KOPT-K1 (cell line): ENCODE results near the gene OBP2B.
"Not testable (repeated sequence)": the region's sequence is repeated elsewhere in the genome, so short reads cannot be mapped to it uniquely, and the experiment has no call there.

Source experiments
- H3K27ac ChIP-seq: fragments of 200-600 bp; sonication (generic); 2 replicates; pipeline ENCODE4 v1.5.1; 2016; ENCODE audit warnings: antibody characterized with exemption, mild to moderate bottlenecking, low read depth, low read length; ENCODE audit not compliant: poor library complexity, severe bottlenecking
- H3K36me3 ChIP-seq: fragments of 200-600 bp; sonication (generic); 2 replicates; pipeline ENCODE4 v1.5.1; 2017; ENCODE audit warnings: antibody characterized with exemption, mild to moderate bottlenecking, low read length, moderate library complexity; ENCODE audit not compliant: insufficient read depth
- H3K9me3 ChIP-seq: fragments of 200-600 bp; sonication (generic); 2 replicates; pipeline ENCODE4 v1.5.1; 2017; ENCODE audit warnings: antibody characterized with exemption, low read length, mild to moderate bottlenecking; ENCODE audit not compliant: insufficient read depth, poor library complexity, severe bottlenecking

The OBP2B gene

GRCh38 chr9:133217333-133217988 lies 8.4 kb upstream of the OBP2B start:
- H3K9me3 ChIP-seq, H3K27ac ChIP-seq, H3K36me3 ChIP-seq: not testable (repeated sequence)

GRCh38 chr9:133214276-133214675 lies 5.2 kb upstream of the OBP2B start:
- not testable (repeated sequence) for H3K27ac ChIP-seq, H3K9me3 ChIP-seq, H3K36me3 ChIP-seq

GRCh38 chr9:133210609-133211008 lies 1.6 kb upstream of the OBP2B start:
- no peaks in the 10 kb centered on the region for H3K36me3 ChIP-seq
- no peak overlapping the region for H3K27ac ChIP-seq
- no peaks in the 10 kb centered on the region for H3K9me3 ChIP-seq

- no peaks in the 10 kb centered on the region for H3K36me3 ChIP-seq
- no peak overlapping the region for H3K27ac ChIP-seq
- H3K9me3 ChIP-seq = no peaks in the 10 kb centered on the region
Observed at GRCh38 chr9:133210202-133210532, 1.1 kb upstream of the OBP2B start.

GRCh38 chr9:133209327-133210201 lies 514 bp upstream of the OBP2B start:
- not testable (repeated sequence) for H3K36me3 ChIP-seq, H3K27ac ChIP-seq, H3K9me3 ChIP-seq

- not testable (repeated sequence) for H3K9me3 ChIP-seq, H3K36me3 ChIP-seq, H3K27ac ChIP-seq
Observed at GRCh38 chr9:133208171-133208879, 725 bp downstream of the OBP2B start.

- Histone ChIP-seq H3K36me3 (no peaks in the 10 kb centered on the region), H3K9me3 (no peaks in the 10 kb centered on the region), H3K27ac (no peak overlapping the region)
Observed at GRCh38 chr9:133207540-133208170, 1.4 kb downstream of the OBP2B start.

GRCh38 chr9:133207021-133207531 lies 2.0 kb downstream of the OBP2B start:
- no peak overlapping the region for H3K27ac ChIP-seq
- H3K36me3 ChIP-seq = no peaks in the 10 kb centered on the region
- no peaks in the 10 kb centered on the region for H3K9me3 ChIP-seq

GRCh38 chr9:133205996-133206931 lies 2.8 kb downstream of the OBP2B start:
- Histone ChIP-seq H3K36me3 (no peaks in the 10 kb centered on the region), H3K9me3 (no peaks in the 10 kb centered on the region), H3K27ac (no peak overlapping the region)

- H3K27ac ChIP-seq, H3K9me3 ChIP-seq, H3K36me3 ChIP-seq: not testable (repeated sequence)
Observed at GRCh38 chr9:133205481-133205887, 3.6 kb downstream of the OBP2B start.

- no peak overlapping the region for H3K27ac ChIP-seq
- H3K36me3 ChIP-seq = no peaks in the 10 kb centered on the region
- H3K9me3 ChIP-seq = no peaks in the 10 kb centered on the region
Observed at GRCh38 chr9:133204993-133205336, 4.1 kb downstream of the OBP2B start.

- no peaks in the 10 kb centered on the region for H3K9me3 ChIP-seq
- H3K27ac ChIP-seq = no peak overlapping the region
- no peaks in the 10 kb centered on the region for H3K36me3 ChIP-seq
Observed at GRCh38 chr9:133204335-133204992, 4.6 kb downstream of the OBP2B start.

GRCh38 chr9:133203506-133204075 lies 5.5 kb downstream of the OBP2B start:
- Histone ChIP-seq H3K36me3 (no peaks in the 10 kb centered on the region), H3K9me3 (no peaks in the 10 kb centered on the region)

More at GRCh38 chr9:133203506-133204075, 5.5 kb downstream of the OBP2B start:
- H3K27ac ChIP-seq = no peak overlapping the region
